Left renal pelvis (tissue), 4 donors: ENCODE data around the gene CLIC6. TPM values are rescaled to one million over a fixed set of nuclear protein-coding genes. Genes with fewer than 3 reads are reported as not detected.

Experiments
- DNase-seq, 4 donors: peaks; one replicate each; pipeline ENCODE4 v3.0.0-alpha.2; 2013; ENCODE audit warnings: low read depth in 4 of 4, low spot score in 3 of 4
- polyA plus RNA-seq, 4 donors: library from polyadenylated mRNA; unstranded; fragments of 120-200 nt; gene quantifications; one replicate each; pipeline ENCODE4 v1.2.1, GENCODE V29; 2013; ENCODE audit not compliant: insufficient read length in 4 of 4

CLIC6 gene
- polyA plus RNA-seq, 4 donors = 0.85 to 5.8 (median 2.3) TPM

DNA sequence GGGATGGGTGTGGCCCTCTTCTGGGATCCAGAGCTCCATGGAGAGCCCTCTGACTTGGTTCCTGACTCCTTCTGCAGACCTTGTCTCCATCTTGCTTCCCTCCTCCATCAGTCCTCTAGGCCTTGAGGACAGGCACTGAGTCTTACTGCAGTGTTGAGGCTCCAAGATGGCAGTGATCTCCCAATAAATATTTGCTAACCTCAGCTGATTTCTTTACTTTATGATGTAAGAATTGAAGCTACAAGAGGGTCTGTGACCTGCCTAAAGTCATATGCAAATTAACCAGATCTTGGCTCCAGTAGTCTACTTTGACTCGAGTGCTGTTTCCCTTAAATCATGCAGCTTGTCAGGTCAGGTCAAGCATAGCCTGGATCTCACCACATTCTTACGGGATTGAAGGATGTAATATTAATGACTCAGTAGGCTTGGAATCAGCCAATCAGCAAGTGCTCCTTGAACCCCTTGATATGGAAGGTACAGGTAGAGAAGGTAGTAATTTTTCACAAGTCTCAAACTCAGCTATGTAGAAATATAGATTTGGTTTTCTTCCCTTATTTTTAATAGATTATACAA lies 93.0 kb downstream of the CLIC6 start:
- no peak for DNase-seq

DNA sequence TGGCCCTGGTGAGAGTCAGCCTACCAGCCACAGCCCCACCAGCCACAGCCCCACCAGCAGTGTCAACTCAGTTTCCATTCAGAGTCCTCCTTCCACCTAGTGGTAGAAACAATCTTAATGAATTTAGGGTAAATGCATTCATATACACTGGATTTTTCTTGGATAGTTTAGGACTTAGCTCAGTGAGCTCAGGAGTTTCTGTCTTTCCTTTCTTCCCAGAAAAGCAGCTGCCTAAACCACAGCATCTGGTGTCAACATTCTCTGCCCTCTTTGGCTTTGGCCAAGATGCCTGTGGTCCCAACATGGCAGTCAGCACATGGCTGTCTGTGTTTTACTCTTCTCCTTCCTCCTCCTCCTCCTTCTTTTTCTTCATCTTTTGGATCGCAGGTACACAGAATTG lies 94.0 kb downstream of the CLIC6 start:
- no peak for DNase-seq

DNA sequence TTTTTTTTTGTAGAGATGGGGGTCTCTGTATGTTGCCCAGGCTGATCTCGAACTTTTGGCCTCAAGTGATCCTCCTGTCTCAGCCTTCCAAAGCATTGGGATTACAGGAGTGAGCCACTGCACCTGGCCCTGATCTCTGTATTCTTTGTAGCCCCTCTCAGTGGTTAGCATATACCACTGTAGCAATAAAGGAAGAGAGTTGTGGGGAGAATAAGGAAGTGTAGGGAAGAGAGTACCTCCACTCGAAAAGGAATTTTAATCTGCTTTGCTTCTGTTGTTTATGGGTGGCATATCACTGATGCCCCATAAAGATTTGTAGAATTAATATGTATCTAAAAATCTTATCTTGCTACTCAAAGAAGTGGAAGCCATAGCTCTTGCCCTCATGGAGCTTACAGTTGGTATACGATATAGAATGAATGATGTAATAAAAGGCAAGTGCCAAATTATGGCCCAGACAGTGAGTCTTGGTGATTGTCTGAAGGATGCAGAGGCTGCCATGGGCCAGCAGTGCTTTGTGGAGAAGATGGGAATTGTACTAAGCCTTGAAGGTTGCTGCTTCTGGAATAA lies 96.0 kb downstream of the CLIC6 start:
- no peak for DNase-seq

DNA sequence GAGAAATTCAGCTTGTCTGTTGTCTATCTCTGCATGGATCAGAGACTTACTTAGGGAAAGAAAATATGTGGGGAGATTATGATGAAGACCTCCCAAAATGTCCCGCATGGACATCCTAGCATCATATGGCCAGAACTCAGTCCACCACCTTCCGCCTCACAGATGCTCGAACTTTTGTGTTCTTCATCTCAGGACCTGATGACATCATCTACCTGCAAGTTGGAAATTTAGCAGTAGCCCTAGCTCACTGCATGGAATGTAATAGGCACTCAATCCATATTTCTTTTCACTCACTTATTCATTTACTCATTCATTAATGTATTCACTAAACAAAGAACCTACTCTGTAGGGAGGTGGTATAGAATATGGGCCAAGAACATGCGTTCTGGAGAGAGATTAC lies 96.8 kb downstream of the CLIC6 start:
- no peak for DNase-seq

DNA sequence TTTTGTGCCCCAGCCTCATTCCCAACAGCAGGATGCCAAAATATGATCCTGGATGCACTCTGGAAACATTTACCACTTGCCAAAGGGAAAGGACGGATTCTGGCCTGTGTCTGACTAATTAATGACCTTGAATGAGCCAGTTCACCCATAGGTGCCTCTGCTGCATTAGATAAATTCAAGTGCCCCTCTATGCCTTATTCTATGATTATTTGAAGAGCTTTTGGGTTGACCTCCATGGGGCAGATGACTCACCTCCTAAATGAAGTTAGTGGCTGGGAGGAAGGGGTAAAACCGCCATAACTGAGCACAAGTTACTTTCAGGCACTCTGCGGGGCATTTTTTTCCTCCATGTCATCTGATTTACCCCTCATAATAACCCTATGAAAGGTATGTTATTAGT lies 98.1 kb downstream of the CLIC6 start:
- DNase-seq = no peak

Other genes with a start within 250 kb of the CLIC6 start
- gene SMIM34, start 245.0 kb upstream of the CLIC6 start, polyA plus RNA-seq = under 1 TPM in 3 of 4 donors, not detected in 1; 0.32 to 0.73 (median 0.37) TPM
- 1 to 10 TPM in 1 of 4 donors, under 1 TPM in 3; 0.46 to 1.1 (median 0.74) TPM for gene KCNE1, start 156.8 kb upstream of the CLIC6 start, polyA plus RNA-seq
- 10 to 100 TPM; 20.0 to 42.1 (median 32.6) TPM for gene RCAN1, start 53.9 kb upstream of the CLIC6 start, polyA plus RNA-seq